ENCODE data around the gene ATP8A2. TPM values are rescaled to one million over a fixed set of nuclear protein-coding genes. Genes with fewer than 3 reads are reported as not detected.
"Not testable (repeated sequence)": the region's sequence is repeated elsewhere in the genome, so short reads cannot be mapped to it uniquely, and the experiment has no call there.

ATP8A2 gene
- total RNA-seq, 1 experiment from 2014 or later = not detected

GRCh38 chr13:25816239-25816638 is 444.5 kb downstream of the ATP8A2 start:
- ChIA-PET POLR2A (ENCODE audit: unreplicated experiment) (no interaction called here), CTCF (no interaction called here)
- BruUV-seq (replicated peaks) = no TSS peak
- H3K27ac ChIP-seq = no peak overlapping the region
- H3K36me3 ChIP-seq (ENCODE audit: low read depth) = no peaks in the 10 kb centered on the region
- H3K9me2 ChIP-seq (ENCODE audit: insufficient read depth) = no peaks in the 10 kb centered on the region
- TF ChIP-seq EZH2 (IDR thresholded peaks at IDR 0.05; ENCODE audit: low read depth) = no peak
- no peak for TF ChIP-seq CTCF (conservative IDR thresholded peaks at IDR 0.05)
- no peak overlapping the region for H3K4me2 ChIP-seq
- H3K4me3 ChIP-seq = no peak overlapping the region
- no peaks in the 10 kb centered on the region for H3K4me1 ChIP-seq (replicated peaks; ENCODE audit: insufficient read depth)
- no peaks in the 10 kb centered on the region for H3F3A ChIP-seq (ENCODE audit: insufficient read depth, low read depth)
- no peaks in the 10 kb centered on the region for H3K9me3 ChIP-seq (ENCODE audit: insufficient read depth, low read depth)
- no peaks in the 10 kb centered on the region for H3K79me2 ChIP-seq (ENCODE audit: low read depth)
- no peaks in the 10 kb centered on the region for H4K20me1 ChIP-seq (ENCODE audit: insufficient read depth)
- H3K27me3 ChIP-seq (ENCODE audit: insufficient read depth, low read depth) = peaks cover 29% of the 10 kb centered on the region
- intact Hi-C loops (cut with micrococcal nuclease; ENCODE audit: unreplicated experiment) = no loop called here
- DNase-seq = no peak
- no peak overlapping the region for H2AFZ ChIP-seq

GRCh38 chr13:25819856-25820530 is 448.2 kb downstream of the ATP8A2 start:
- no TSS peak for BruUV-seq (replicated peaks)
- POLR2A ChIA-PET (ENCODE audit: unreplicated experiment) = no interaction called here
- no peaks in the 10 kb centered on the region for H3K36me3 ChIP-seq (ENCODE audit: low read depth)
- no peaks in the 10 kb centered on the region for H4K20me1 ChIP-seq (ENCODE audit: insufficient read depth)
- H3K9me3 ChIP-seq (ENCODE audit: insufficient read depth, low read depth) = no peaks in the 10 kb centered on the region
- TF ChIP-seq CTCF (conservative IDR thresholded peaks at IDR 0.05) = no peak
- TF ChIP-seq EZH2 (IDR thresholded peaks at IDR 0.05; ENCODE audit: low read depth) = no peak
- no peak overlapping the region for H3K4me3 ChIP-seq
- no peaks in the 10 kb centered on the region for H3K79me2 ChIP-seq (ENCODE audit: low read depth)
- peaks cover 29% of the 10 kb centered on the region for H3K27me3 ChIP-seq (ENCODE audit: insufficient read depth, low read depth)
- CTCF ChIA-PET = no interaction called here
- intact Hi-C loops (cut with micrococcal nuclease; ENCODE audit: unreplicated experiment) = no loop called here
- no peaks in the 10 kb centered on the region for H3K9me2 ChIP-seq (ENCODE audit: insufficient read depth)
- no peak for DNase-seq
- no peaks in the 10 kb centered on the region for H3F3A ChIP-seq (ENCODE audit: insufficient read depth, low read depth)
- no peaks in the 10 kb centered on the region for H3K4me1 ChIP-seq (replicated peaks; ENCODE audit: insufficient read depth)
- H3K4me2 ChIP-seq = no peak overlapping the region
- H3K27ac ChIP-seq = no peak overlapping the region
- no peak overlapping the region for H2AFZ ChIP-seq

GRCh38 chr13:25821776-25822175 is 450.0 kb downstream of the ATP8A2 start:
- POLR2A ChIA-PET (ENCODE audit: unreplicated experiment) = no interaction called here
- H3K4me1 ChIP-seq (replicated peaks; ENCODE audit: insufficient read depth) = no peaks in the 10 kb centered on the region
- intact Hi-C loops (cut with micrococcal nuclease; ENCODE audit: unreplicated experiment) = no loop called here
- CTCF ChIA-PET = no interaction called here
- H3K4me2 ChIP-seq = no peak overlapping the region
- H4K20me1 ChIP-seq (ENCODE audit: insufficient read depth) = no peaks in the 10 kb centered on the region
- H3K27me3 ChIP-seq (ENCODE audit: insufficient read depth, low read depth) = peaks cover 34% of the 10 kb centered on the region
- H3K9me2 ChIP-seq (ENCODE audit: insufficient read depth) = no peaks in the 10 kb centered on the region
- H3K36me3 ChIP-seq (ENCODE audit: low read depth) = no peaks in the 10 kb centered on the region
- no peaks in the 10 kb centered on the region for H3F3A ChIP-seq (ENCODE audit: insufficient read depth, low read depth)
- H3K9me3 ChIP-seq (ENCODE audit: insufficient read depth, low read depth) = no peaks in the 10 kb centered on the region
- DNase-seq = no peak
- H2AFZ ChIP-seq = no peak overlapping the region
- no peaks in the 10 kb centered on the region for H3K79me2 ChIP-seq (ENCODE audit: low read depth)
- H3K27ac ChIP-seq = no peak overlapping the region
- BruUV-seq (replicated peaks) = no TSS peak
- no peak overlapping the region for H3K4me3 ChIP-seq
- TF ChIP-seq EZH2 (IDR thresholded peaks at IDR 0.05; ENCODE audit: low read depth) (no peak), CTCF (conservative IDR thresholded peaks at IDR 0.05) (no peak)

DNA sequence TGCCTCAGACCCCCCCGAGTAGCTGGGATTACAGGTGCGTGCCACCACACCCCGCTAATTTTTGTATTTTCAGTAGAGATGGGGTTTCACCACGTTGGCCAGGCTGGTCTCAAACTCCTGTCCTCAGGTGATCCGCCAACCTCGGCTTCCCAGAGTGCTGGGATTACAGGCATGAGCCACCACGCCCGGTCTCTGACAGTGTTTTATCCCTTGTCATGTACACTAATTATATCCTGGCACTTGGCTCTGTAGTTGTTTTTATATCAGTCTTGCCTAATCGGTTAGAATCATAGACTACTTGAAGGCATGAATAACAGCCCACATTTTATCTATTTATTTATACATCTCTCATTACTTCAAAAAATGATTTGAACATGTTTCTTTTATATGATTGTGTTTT is 455.4 kb downstream of the ATP8A2 start:
- H3K79me2 ChIP-seq (ENCODE audit: low read depth); DNase-seq; BruUV-seq (replicated peaks); H4K20me1 ChIP-seq (ENCODE audit: insufficient read depth); H3K4me2 ChIP-seq; POLR2A ChIA-PET (ENCODE audit: unreplicated experiment); H3K36me3 ChIP-seq (ENCODE audit: low read depth); H3K9me2 ChIP-seq (ENCODE audit: insufficient read depth); intact Hi-C loops (cut with micrococcal nuclease; ENCODE audit: unreplicated experiment); H3K27ac ChIP-seq; H2AFZ ChIP-seq; H3K4me1 ChIP-seq (replicated peaks; ENCODE audit: insufficient read depth); H3K4me3 ChIP-seq; CTCF ChIA-PET; H3K9me3 ChIP-seq (ENCODE audit: insufficient read depth, low read depth); H3F3A ChIP-seq (ENCODE audit: insufficient read depth, low read depth): not testable (repeated sequence)
- peaks cover 22% of the 10 kb centered on the region for H3K27me3 ChIP-seq (ENCODE audit: insufficient read depth, low read depth)
